ENCODE measurements around the gene KIF9.
"Not testable (repeated sequence)": the region's sequence is repeated elsewhere in the genome, so short reads cannot be mapped to it uniquely, and the experiment has no call there.

KIF9 gene

GRCh38 chr3:47247131-47248064, 35.2 kb downstream of the KIF9 start:
- DNase-seq = no peak

DNA sequence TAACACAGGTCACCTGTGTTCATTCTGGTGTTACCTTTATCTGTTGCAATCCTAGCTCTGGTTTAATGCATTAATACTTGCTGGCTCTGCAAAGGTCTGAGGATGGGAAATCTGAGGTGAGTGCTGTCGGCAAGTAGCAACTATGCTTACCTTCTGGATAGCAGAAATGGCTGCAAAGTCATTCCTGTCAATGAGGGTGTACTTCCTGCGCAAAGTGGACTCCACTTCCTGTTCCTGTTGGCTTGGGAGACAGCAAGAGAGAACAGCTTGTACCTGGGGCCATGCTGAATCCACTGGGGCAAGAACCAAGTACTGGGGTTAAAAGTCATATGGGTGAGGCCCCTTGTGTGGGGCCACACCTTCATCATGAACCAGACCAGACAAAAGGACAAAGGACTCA, 37.3 kb downstream of the KIF9 start:
- no peak for DNase-seq

DNA sequence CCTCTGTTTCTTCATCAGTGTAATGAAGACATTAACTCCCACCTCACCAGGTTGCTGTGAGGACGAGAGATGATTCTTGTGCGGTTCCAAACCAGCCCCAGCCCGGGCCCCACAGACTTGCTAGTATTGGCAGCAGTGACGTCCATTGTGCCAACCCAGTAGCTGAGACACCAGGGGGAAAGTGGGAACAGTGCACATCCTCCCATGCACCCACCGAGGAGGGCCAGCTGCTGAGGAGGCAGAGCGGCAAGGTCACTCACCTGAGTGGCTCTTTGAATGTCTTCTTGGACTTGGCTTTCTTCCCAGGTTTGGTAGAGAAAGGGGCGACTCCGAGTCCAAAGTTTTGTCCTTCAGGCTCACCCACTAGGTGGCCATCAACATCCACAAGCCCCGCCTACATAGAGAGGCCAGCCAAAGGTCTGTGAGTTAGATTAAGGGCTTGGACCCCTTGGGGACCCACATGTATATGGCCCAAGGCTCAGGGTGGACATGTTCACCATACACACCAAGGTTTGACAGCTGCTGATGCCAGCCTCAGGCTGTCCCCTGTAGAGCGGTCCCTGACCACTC, 38.0 kb downstream of the KIF9 start:
- no peak for DNase-seq

GRCh38 chr3:47243419-47244147, 39.0 kb downstream of the KIF9 start:
- no peak for DNase-seq

DNA sequence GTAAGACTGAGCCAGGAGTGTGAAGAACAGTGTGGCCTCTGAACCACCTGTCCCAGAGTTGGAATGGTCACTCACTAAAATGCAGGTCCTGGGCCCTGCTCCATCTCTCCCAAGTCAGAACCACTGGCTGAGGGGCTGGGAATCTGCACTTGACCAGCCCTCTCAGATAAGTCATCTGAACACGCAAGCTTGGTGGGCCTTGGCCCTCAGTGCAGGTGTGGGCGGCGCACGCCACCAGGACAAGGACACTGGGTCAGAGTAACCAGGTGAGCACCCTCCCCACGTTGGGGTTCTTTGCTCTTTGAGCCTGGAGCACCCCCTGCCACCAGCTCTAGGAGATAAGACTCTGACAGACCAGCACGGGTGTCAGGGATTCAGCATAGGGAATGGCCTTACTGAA, 42.7 kb downstream of the KIF9 start:
- no peak for DNase-seq

GRCh38 chr3:47238017-47238416, 44.6 kb downstream of the KIF9 start:
- no peak for DNase-seq

- no peak for DNase-seq
Measured at GRCh38 chr3:47228088-47228487, 54.5 kb downstream of the KIF9 start.

- DNase-seq = no peak
Measured at GRCh38 chr3:47227678-47228077, 54.9 kb downstream of the KIF9 start.

GRCh38 chr3:47225310-47225906, 57.2 kb downstream of the KIF9 start:
- DNase-seq = no peak

DNA sequence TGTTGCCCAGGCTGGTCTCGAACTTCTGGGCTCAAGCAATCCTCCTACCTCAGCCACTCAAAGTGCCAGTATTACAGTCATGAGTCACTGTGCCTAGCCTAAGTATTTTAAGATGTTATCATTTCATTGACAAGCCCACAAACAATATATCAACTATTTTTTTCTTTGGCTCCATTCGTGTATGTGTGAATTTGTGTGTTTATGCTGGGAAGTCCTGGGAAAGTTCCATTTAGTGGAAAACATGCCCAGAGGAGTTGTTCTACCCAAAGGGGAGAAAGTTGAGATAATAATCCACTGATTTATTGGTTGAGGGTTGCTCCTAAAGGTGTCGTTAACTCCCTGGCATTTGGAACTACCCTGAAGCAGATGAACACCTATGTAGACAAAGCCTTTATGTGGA, 58.8 kb downstream of the KIF9 start:
- DNase-seq = no peak

DNA sequence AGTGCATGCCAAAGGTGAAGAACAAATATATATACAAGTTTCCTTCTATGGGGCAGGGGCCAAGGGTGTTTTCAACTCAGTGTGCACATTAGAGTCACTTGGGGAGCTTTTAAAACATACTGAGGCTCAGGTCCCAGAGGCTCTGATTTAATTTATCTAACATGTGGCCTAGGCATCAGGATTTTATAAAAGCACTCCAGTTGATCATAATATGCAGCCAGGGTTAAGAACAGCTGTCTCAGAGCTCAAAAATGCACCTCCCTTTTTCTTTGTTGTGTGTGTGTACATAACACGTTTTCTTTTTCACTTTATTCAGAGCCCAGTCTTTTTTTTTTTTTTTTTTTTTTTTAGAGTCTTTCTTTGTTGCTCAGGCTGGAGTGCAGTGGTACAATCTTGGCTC, 60.8 kb downstream of the KIF9 start:
- no peak for DNase-seq

- DNase-seq = no peak
Measured at GRCh38 chr3:47210863-47211405, 71.7 kb downstream of the KIF9 start.

DNA sequence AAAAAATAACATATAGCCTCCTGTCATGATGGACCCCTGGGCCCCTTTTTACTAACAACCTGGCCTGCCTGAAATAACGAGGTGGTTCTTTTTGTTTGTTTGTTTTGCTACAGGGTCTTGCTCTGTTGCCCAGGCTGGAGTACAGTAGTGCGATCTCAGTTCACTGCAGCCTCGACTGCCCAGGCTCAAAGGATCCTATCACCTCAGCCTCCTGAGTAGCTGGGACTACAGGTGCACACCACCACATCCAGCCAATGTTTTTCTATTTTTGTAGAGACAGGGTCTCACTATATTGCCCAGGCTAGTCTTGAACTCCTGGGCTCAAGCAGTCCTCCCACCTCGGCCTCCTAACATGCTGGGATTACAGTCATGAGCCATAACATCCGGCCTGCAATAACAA, 76.6 kb downstream of the KIF9 start:
- not testable (repeated sequence) for DNase-seq

- no peak for DNase-seq
Measured at GRCh38 chr3:47204875-47205274, 77.7 kb downstream of the KIF9 start.

GRCh38 chr3:47202542-47202941, 80.1 kb downstream of the KIF9 start:
- no peak for DNase-seq

DNA sequence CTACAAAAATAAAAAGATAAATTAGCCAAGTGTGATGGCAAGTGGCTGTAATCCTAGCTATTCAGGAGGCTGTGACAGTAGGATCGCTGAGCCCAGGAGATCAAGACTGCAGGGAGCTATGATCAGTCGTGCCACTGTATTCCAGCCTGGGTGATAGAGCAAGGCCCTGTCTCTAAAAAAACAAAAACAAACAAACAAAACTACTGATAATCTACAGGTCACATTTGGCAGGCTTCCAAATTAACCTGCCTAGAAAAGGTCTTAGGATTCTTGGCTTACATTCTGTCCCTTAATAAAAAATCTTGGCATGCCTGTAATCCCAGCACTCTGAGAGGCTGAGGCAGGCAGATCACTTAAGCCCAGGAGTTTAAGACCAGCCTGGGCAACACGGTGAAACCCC, 85.3 kb downstream of the KIF9 start:
- DNase-seq = no peak

DNA sequence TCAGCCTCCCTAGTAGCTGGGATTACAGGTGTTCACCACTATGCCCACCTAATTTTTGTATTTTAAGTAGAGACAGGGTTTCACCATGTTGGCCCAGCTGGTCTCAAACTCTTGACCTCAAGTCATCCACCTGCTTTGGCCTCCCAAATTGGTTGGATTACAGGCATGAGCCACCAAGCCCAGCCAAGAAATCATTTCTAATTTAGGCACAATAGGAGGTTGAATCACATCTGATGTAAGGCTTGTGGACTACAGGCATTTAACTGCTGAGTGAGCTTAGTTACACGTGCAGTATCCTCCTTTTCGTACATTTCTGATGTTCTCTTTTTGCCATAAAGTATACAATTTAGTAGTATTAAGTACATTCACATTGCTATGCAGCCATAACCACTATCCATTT, 87.6 kb downstream of the KIF9 start:
- DNase-seq = no peak

- DNase-seq = no peak
Measured at GRCh38 chr3:47193871-47194859, 88.4 kb downstream of the KIF9 start.

- DNase-seq = no peak
Measured at GRCh38 chr3:47186285-47186684, 96.3 kb downstream of the KIF9 start.

DNA sequence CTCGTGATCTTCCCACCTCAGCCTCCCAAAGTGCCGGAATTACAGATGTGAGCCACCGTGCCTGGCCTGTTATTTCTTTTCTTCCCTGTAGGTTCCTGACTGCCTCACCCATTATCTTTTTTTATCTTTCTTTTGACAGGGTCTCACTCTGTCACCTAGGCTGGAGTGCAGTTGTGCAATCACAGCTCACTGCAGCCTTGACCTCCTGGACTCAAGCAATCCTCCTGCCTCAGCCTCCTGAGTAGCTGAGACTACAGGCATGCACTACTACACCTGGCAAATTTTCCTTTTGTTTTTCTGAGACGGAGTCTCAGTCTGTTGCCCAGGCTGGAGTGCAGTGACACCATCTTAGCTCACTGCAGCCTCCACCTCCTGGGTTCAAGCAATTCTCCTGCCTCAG, 100.9 kb downstream of the KIF9 start:
- not testable (repeated sequence) for DNase-seq

- DNase-seq = not testable (repeated sequence)
Measured at GRCh38 chr3:47180011-47180410, 102.6 kb downstream of the KIF9 start.
